AG10803 (cell line): ENCODE data around the gene PPM1H.

Experiments used
- DNase-seq: peaks from one replicate; pipeline ENCODE4 v3.0.0; 2010; ENCODE audit warnings: low read depth
- H3K4me3 ChIP-seq: 2 replicates; pipeline ENCODE4 v1.5.1; 2011; ENCODE audit warnings: mild to moderate bottlenecking, low read length, control low read depth
- CTCF ChIP-seq: conservative IDR thresholded peaks from 2 replicates; pipeline ENCODE4 v1.5.1; 2011; ENCODE audit warnings: mild to moderate bottlenecking, low read length, control low read depth, inconsistent platforms

PPM1H gene

GRCh38 chr12:62750941-62751809, 183.8 kb downstream of the PPM1H start:
- no peak for DNase-seq
- no peak for TF ChIP-seq CTCF
- no peak overlapping the region for H3K4me3 ChIP-seq

- H3K4me3 ChIP-seq: no peak overlapping the region
- TF ChIP-seq CTCF: no peak
- DNase-seq: no peak
Observed at GRCh38 chr12:62749586-62749985, 185.4 kb downstream of the PPM1H start.

- no peak for DNase-seq
- H3K4me3 ChIP-seq: no peak overlapping the region
- no peak for TF ChIP-seq CTCF
Observed at GRCh38 chr12:62748941-62749468, 185.9 kb downstream of the PPM1H start.

- TF ChIP-seq CTCF: no peak
- DNase-seq: peak; percentile 56
- no peak overlapping the region for H3K4me3 ChIP-seq
Observed at GRCh38 chr12:62744551-62744950, 190.4 kb downstream of the PPM1H start.

- H3K4me3 ChIP-seq: no peak overlapping the region
- no peak for DNase-seq
- no peak for TF ChIP-seq CTCF
Observed at GRCh38 chr12:62739266-62740015, 195.5 kb downstream of the PPM1H start.

GRCh38 chr12:62738616-62739015, 196.3 kb downstream of the PPM1H start:
- TF ChIP-seq CTCF: no peak
- no peak for DNase-seq

More at GRCh38 chr12:62738616-62739015, 196.3 kb downstream of the PPM1H start:
- no peak overlapping the region for H3K4me3 ChIP-seq
